Gastrocnemius medialis (tissue), 4 donors: ENCODE data around the gene KPNA3. TPM values are rescaled to one million over a fixed set of nuclear protein-coding genes. Genes with fewer than 3 reads are reported as not detected.
"Not testable (repeated sequence)": the region's sequence is repeated elsewhere in the genome, so short reads cannot be mapped to it uniquely, and the experiment has no call there.

Experiments
- ATAC-seq, 2 donors: fragments of 150-250 bp; one replicate each; pipeline ENCODE4 v1.9.1; 2016
- DNase-seq, 2 donors: peaks; one replicate each; pipeline ENCODE4 v3.0.0-alpha.2; 2019
- H3K27ac ChIP-seq, 4 donors: fragments of 200-600 bp; sonication (generic); 1 replicate in 1 of 4; 2 replicates in 3 of 4; pipeline ENCODE4 v1.5.1; 2016 to 2018; ENCODE audit warnings: mild to moderate bottlenecking in 2 of 4, moderate library complexity in 1 of 4
- H3K27me3 ChIP-seq, 3 donors: fragments of 200-600 bp; sonication (generic) in 2 of 3; 1 replicate in 1 of 3; 2 replicates in 2 of 3; pipeline versions ENCODE4 v1.5.1 to v1.6.0; 2016 to 2019; ENCODE audit warnings: mild to moderate bottlenecking in 1 of 3, moderate library complexity in 1 of 3
- H3K36me3 ChIP-seq, 2 donors: fragments of 200-600 bp; sonication (generic) in 1 of 2; one replicate each; pipeline ENCODE4 v1.5.1; 2017 to 2018
- H3K4me1 ChIP-seq, 2 donors: fragments of 200-600 bp; sonication (generic) in 1 of 2; one replicate each; pipeline ENCODE4 v1.5.1; 2016 to 2017; ENCODE audit warnings: mild to moderate bottlenecking in 2 of 2
- H3K4me3 ChIP-seq, 4 donors: fragments of 200-600 bp; sonication (generic) in 3 of 4; 1 replicate in 1 of 4; 2 replicates in 3 of 4; pipeline ENCODE4 v1.5.1; 2016 to 2019; ENCODE audit warnings: mild to moderate bottlenecking in 2 of 4
- H3K9me3 ChIP-seq, 3 donors: fragments of 200-600 bp; sonication (generic) in 2 of 3; 1 replicate in 1 of 3; 2 replicates in 2 of 3; pipeline ENCODE4 v1.5.1; 2016 to 2019
- CTCF ChIP-seq, 5 experiments: fragments of 450-650 bp in 3 of 5; fragments of 200-600 bp in 2 of 5; sonication (generic) in 2 of 5; IDR thresholded peaks in 4 of 5; conservative IDR thresholded peaks in 1 of 5; 1 replicate in 4 of 5; 2 replicates in 1 of 5; pipeline ENCODE4 v1.5.1; 2016 to 2019; ENCODE audit warnings: antibody characterized with exemption in 5 of 5, mild to moderate bottlenecking in 3 of 5, moderate library complexity in 3 of 5
- POLR2A ChIP-seq, 2 donors: fragments of 450-650 bp; IDR thresholded peaks; one replicate each; pipeline ENCODE4 v1.6.1; 2017; ENCODE audit warnings: antibody characterized with exemption in 2 of 2, mild to moderate bottlenecking in 2 of 2, moderate library complexity in 2 of 2
- in situ Hi-C, 4 donors: fragments of 200-750 bp; cut with MboI; loops; one replicate each; pipeline versions ENCODE4 v1.15.0 to v1.8.0; 2017; ENCODE audit warnings: low sequenced_read_pairs in 4 of 4
- intact Hi-C: fragments of 100-400 bp; cut with DNase I; formaldehyde crosslinking; loops from one replicate; pipeline ENCODE4 v1.15.1; 2023; ENCODE audit warnings: low total_unique reads
- total RNA-seq, 4 donors: library from RNA; depleted of rRNA; stranded (reverse); fragments of >200 nt; gene quantifications; one replicate each; pipeline versions ENCODE4 v1.1.0 to v1.2.3, GENCODE V29; 2016

KPNA3 gene
- total RNA-seq, 4 donors from 2014 or later: 73.3 to 154 (median 113) TPM

GRCh38 chr13:49811527-49811908 is 19.0 kb upstream of the KPNA3 start:
- Histone ChIP-seq H3K4me3 (no peak overlapping the region), H3K27me3 (no peaks in the 10 kb centered on the region), H3K36me3 (no peaks in the 10 kb centered on the region), H3K4me1 (peaks cover 0 to 11% of the 10 kb centered on the region in 2 donors), H3K9me3 (no peaks in the 10 kb centered on the region), H3K27ac (peak overlapping the region in 2 of 4 donors; percentile 51 to 57)
- intact Hi-C loops (no loop called here), in situ Hi-C loops (no loop called here)
- ATAC-seq: no peak
- no peak for TF ChIP-seq CTCF (IDR thresholded peaks at IDR 0.05 in 4 of 5, conservative IDR thresholded peaks at IDR 0.05 in 1 of 5)
- no peak for TF ChIP-seq POLR2A (IDR thresholded peaks at IDR 0.05)
- DNase-seq: no peak

GRCh38 chr13:49810567-49811526 is 18.4 kb upstream of the KPNA3 start:
- DNase-seq: peak in 1 of 2 donors; percentile 27
- H3K27ac ChIP-seq: peak overlapping the region in 2 of 4 donors; percentile 51 to 57
- TF ChIP-seq POLR2A (IDR thresholded peaks at IDR 0.05) (no peak), CTCF (IDR thresholded peaks at IDR 0.05 in 4 of 5, conservative IDR thresholded peaks at IDR 0.05 in 1 of 5) (no peak)
- H3K36me3 ChIP-seq: no peaks in the 10 kb centered on the region
- peak in 1 of 2 donors; percentile 78 for ATAC-seq
- peaks cover 0 to 11% of the 10 kb centered on the region in 2 donors for H3K4me1 ChIP-seq
- intact Hi-C loops: no loop called here
- in situ Hi-C loops: no loop called here
- H3K4me3 ChIP-seq: no peak overlapping the region
- no peaks in the 10 kb centered on the region for H3K27me3 ChIP-seq
- no peaks in the 10 kb centered on the region for H3K9me3 ChIP-seq

- no peaks in the 10 kb centered on the region for H3K27me3 ChIP-seq
- intact Hi-C loops (no loop called here), in situ Hi-C loops (no loop called here)
- H3K9me3 ChIP-seq: no peaks in the 10 kb centered on the region
- DNase-seq (no peak), ATAC-seq (no peak)
- no peak overlapping the region for H3K4me3 ChIP-seq
- H3K36me3 ChIP-seq: no peaks in the 10 kb centered on the region
- H3K4me1 ChIP-seq: peaks cover 0 to 7% of the 10 kb centered on the region in 2 donors
- H3K27ac ChIP-seq: no peak overlapping the region
- TF ChIP-seq CTCF (IDR thresholded peaks at IDR 0.05 in 4 of 5, conservative IDR thresholded peaks at IDR 0.05 in 1 of 5) (no peak), POLR2A (IDR thresholded peaks at IDR 0.05) (no peak)
Observed at GRCh38 chr13:49807681-49808080, 15.2 kb upstream of the KPNA3 start.

GRCh38 chr13:49806126-49806536 is 13.6 kb upstream of the KPNA3 start:
- Histone ChIP-seq H3K36me3 (no peaks in the 10 kb centered on the region), H3K4me1 (peaks cover 0 to 2% of the 10 kb centered on the region in 2 donors), H3K4me3 (no peak overlapping the region), H3K9me3 (no peaks in the 10 kb centered on the region), H3K27ac (no peak overlapping the region), H3K27me3 (no peaks in the 10 kb centered on the region)
- DNase-seq (no peak), ATAC-seq (no peak)
- TF ChIP-seq CTCF (IDR thresholded peaks at IDR 0.05 in 4 of 5, conservative IDR thresholded peaks at IDR 0.05 in 1 of 5) (no peak), POLR2A (IDR thresholded peaks at IDR 0.05) (no peak)
- in situ Hi-C loops (no loop called here), intact Hi-C loops (no loop called here)

- DNase-seq, H3K27ac ChIP-seq, H3K9me3 ChIP-seq, H3K4me3 ChIP-seq, ATAC-seq, H3K27me3 ChIP-seq, in situ Hi-C loops, H3K4me1 ChIP-seq, H3K36me3 ChIP-seq, intact Hi-C loops: not testable (repeated sequence)
Observed at GRCh38 chr13:49803047-49803446, 10.6 kb upstream of the KPNA3 start.
